SK-N-SH (cell line): ENCODE results near the gene TYW1.
A peak's percentile ranks its signal among the peaks of the same experiment; 100 is the strongest.
"Not testable (repeated sequence)": the region's sequence is repeated elsewhere in the genome, so short reads cannot be mapped to it uniquely, and the experiment has no call there.

Source experiments
- CTCF ChIP-seq: fragments of 200-600 bp; sonication (generic); IDR thresholded peaks from 2 replicates; pipeline ENCODE4 v1.6.1; 2017; ENCODE audit warnings: antibody characterized with exemption, mild to moderate bottlenecking, moderate library complexity
- EP300 ChIP-seq, 2 experiments: IDR thresholded peaks; 2 replicates each; pipeline versions ENCODE4 v1.4.0 to v1.6.1; 2012; ENCODE audit warnings: borderline replicate concordance in 1 of 2, low read depth in 1 of 2, low read length in 1 of 2
- EZH2phosphoT487 ChIP-seq: fragments of 200-600 bp; sonication (generic); IDR thresholded peaks from 2 replicates; pipeline ENCODE4 v1.6.1; 2017; ENCODE audit warnings: low read depth, mixed run types, mild to moderate bottlenecking, antibody characterized with exemption, moderate library complexity, borderline replicate concordance
- JUND ChIP-seq: IDR thresholded peaks from 2 replicates; pipeline ENCODE4 v1.4.0; 2012
- MAX ChIP-seq: IDR thresholded peaks from 2 replicates; pipeline ENCODE4 v1.4.0; 2012; ENCODE audit warnings: low read depth
- MXI1 ChIP-seq: IDR thresholded peaks from 2 replicates; pipeline ENCODE4 v1.6.1; 2012; ENCODE audit warnings: mild to moderate bottlenecking, low read depth, low read length, improper control_type of control experiment
- RAD21 ChIP-seq: IDR thresholded peaks from 2 replicates; pipeline ENCODE4 v1.6.1; 2012; ENCODE audit warnings: mild to moderate bottlenecking, low read length
- SMC3 ChIP-seq: IDR thresholded peaks from 2 replicates; pipeline ENCODE4 v1.6.1; 2012; ENCODE audit warnings: low read depth, low read length, improper control_type of control experiment
- TAF1 ChIP-seq: IDR thresholded peaks from 2 replicates; pipeline ENCODE4 v1.6.1; 2012; ENCODE audit warnings: low read depth, mild to moderate bottlenecking, low read length, moderate library complexity, borderline replicate concordance

- TF ChIP-seq MXI1; EP300 (IDR thresholded peaks at IDR 0.05; ENCODE audit: borderline replicate concordance in 1 of 2, low read depth in 1 of 2, low read length in 1 of 2); TAF1; MAX; EZH2phosphoT487; JUND: not testable (repeated sequence)
- TF ChIP-seq CTCF = peak; percentile 48
- TF ChIP-seq SMC3 = 0 out of 2 replicates have a peak, but pooled peaks have one; percentile 3
- TF ChIP-seq RAD21 = peak; percentile 45
Observed at GRCh38 chr7:67176730-67177129, 180.1 kb downstream of the TYW1 start.
